Activated CD4-positive, alpha-beta T cell treated with anti-CD3 and anti-CD28 coated beads for 36 hours (primary cell): Measurements from ENCODE around the gene ALDH1L2. TPM values are rescaled to one million over a fixed set of nuclear protein-coding genes. Genes with fewer than 3 reads are reported as not detected.
A peak's percentile ranks its signal among the peaks of the same experiment; 100 is the strongest.
"Not testable (repeated sequence)": the region's sequence is repeated elsewhere in the genome, so short reads cannot be mapped to it uniquely, and the experiment has no call there.

Experiments used
- ATAC-seq: fragments of 200-7000 bp; cut with Tn5 transposase; one replicate; pipeline ENCODE4 v1.10.0; 2021; ENCODE audit warnings: mild to moderate bottlenecking, moderate library complexity
- CTCF ChIA-PET: fragments of 350-600 bp; sonication (Branson Sonifier 250); formaldehyde crosslinking; loops from one replicate; lab custom pipeline; 2021; ENCODE audit warnings: antibody characterized with exemption; lab: Charles Lee
- POLR2A ChIA-PET: fragments of 350-600 bp; sonication (Branson Sonifier 250); formaldehyde crosslinking; loops from one replicate; lab custom pipeline; 2021; ENCODE audit warnings: antibody characterized with exemption, inconsistent platforms; lab: Charles Lee
- DNase-seq: peaks from one replicate; pipeline ENCODE4 v3.0.0-alpha.2; 2020
- H3K27ac Mint-ChIP-seq: one replicate; pipeline ENCODE4 v1.8.0; 2021; ENCODE audit warnings: mixed read lengths
- H3K27me3 Mint-ChIP-seq: one replicate; pipeline ENCODE4 v1.8.0; 2021; ENCODE audit warnings: mixed read lengths
- H3K36me3 Mint-ChIP-seq: one replicate; pipeline ENCODE4 v1.8.0; 2021; ENCODE audit warnings: low read depth, mixed read lengths
- H3K4me1 Mint-ChIP-seq: one replicate; pipeline ENCODE4 v1.8.0; 2021; ENCODE audit warnings: mixed read lengths
- H3K4me3 Mint-ChIP-seq: one replicate; pipeline ENCODE4 v1.8.0; 2021; ENCODE audit warnings: mild to moderate bottlenecking, moderate library complexity, mixed read lengths
- H3K9me3 Mint-ChIP-seq: one replicate; pipeline ENCODE4 v1.8.0; 2021; ENCODE audit warnings: low read depth, mixed read lengths
- intact Hi-C, 2 experiments: fragments of 100-400 bp; cut with DNase I in 1 of 2; cut with micrococcal nuclease in 1 of 2; formaldehyde crosslinking; loops; one replicate each; pipeline versions ENCODE4 v1.14.2 to v1.15.1; 2022 to 2024; cut with DNase I, micrococcal nuclease
- total RNA-seq, 2 experiments: library from RNA; stranded (reverse); gene quantifications; one replicate each; pipeline ENCODE4 v1.2.3, GENCODE V29; 2021

ALDH1L2 gene
- total RNA-seq, 2 experiments from 2014 or later, result 7.1 to 7.6 TPM

DNA sequence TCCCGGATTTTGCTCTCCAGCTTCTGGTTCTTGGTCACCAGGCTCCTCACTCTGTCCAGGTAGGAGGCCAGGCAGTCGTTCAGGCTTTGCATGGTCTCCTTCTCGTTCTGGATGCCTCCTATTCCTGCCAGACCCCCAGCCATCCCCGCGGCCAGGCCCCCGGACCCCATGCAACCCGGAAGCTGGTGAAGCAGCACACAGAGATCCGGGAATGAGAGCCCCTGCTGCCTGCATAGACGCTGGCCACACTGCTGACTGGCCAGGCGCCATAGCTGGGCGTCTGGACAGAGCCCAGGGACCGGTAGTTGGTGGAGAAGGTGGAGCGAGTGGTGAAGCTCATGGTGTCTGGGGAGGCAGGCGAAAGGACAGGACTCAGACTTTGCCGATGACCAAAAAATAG, 106.6 kb downstream of the ALDH1L2 start:
- H3K27ac Mint-ChIP-seq, H3K4me3 Mint-ChIP-seq, H3K9me3 Mint-ChIP-seq, H3K36me3 Mint-ChIP-seq, ATAC-seq, H3K4me1 Mint-ChIP-seq, intact Hi-C loops, H3K27me3 Mint-ChIP-seq, DNase-seq: not testable (repeated sequence)
- ChIA-PET POLR2A (interaction anchor here (0.6 kb wide), 1 partner anchor 30 kb away, joined by 5 read pairs; no protein-coding TSS in a partner anchor), CTCF (interaction anchor here (0.6 to 1.4 kb wide), 6 partner anchors 14 to 794 kb away, joined by 3 to 6 read pairs (median 3); no protein-coding TSS in a partner anchor)

DNA sequence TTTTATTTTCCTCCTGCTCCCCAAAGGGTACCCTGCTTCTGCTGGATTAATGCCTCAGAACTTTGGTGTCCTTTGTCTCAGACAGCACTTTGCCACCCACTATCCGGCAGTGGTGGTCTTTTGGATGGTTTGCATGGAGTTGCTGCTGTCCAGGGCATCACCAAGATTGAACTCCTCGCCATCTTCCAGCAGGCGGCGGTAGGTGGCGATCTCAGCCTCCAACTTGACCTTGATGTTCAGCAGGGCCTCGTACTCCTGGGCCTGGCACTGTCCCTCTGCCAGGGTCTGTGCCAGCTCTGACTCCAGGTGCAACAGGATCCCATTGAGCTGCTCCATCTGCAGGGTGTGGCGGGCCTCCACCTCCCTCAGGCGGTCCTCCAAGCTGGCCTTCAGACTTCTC, 107.6 kb downstream of the ALDH1L2 start:
- intact Hi-C loops, result no loop called here
- Mint-ChIP-seq H3K27ac (no peak overlapping the region), H3K9me3 (no peaks in the 10 kb centered on the region), H3K36me3 (no peaks in the 10 kb centered on the region), H3K27me3 (no peaks in the 10 kb centered on the region), H3K4me3 (no peak overlapping the region), H3K4me1 (no peaks in the 10 kb centered on the region)
- DNase-seq (peak; percentile 34), ATAC-seq (no peak)
- ChIA-PET CTCF (interaction anchor here (0.6 to 1.1 kb wide), 3 partner anchors 39 to 355 kb away, joined by 3 to 4 read pairs (median 3); no protein-coding TSS in a partner anchor), POLR2A (no interaction called here)

GRCh38 chr12:104975587-104976343, 108.5 kb downstream of the ALDH1L2 start:
- Mint-ChIP-seq H3K27ac (no peak overlapping the region), H3K27me3 (no peaks in the 10 kb centered on the region), H3K4me3 (no peak overlapping the region), H3K36me3 (no peaks in the 10 kb centered on the region), H3K4me1 (no peaks in the 10 kb centered on the region), H3K9me3 (no peaks in the 10 kb centered on the region)
- ChIA-PET POLR2A (interaction anchor here (0.7 kb wide), 1 partner anchor 942 kb away, joined by 3 read pairs; no protein-coding TSS in a partner anchor), CTCF (interaction anchor here (0.6 kb wide), 2 partner anchors 596 to 1256 kb away, joined by 3 to 4 read pairs; no protein-coding TSS in a partner anchor)
- no peak for DNase-seq
- intact Hi-C loops, result no loop called here
- no peak for ATAC-seq

GRCh38 chr12:104974626-104975290, 109.5 kb downstream of the ALDH1L2 start:
- intact Hi-C loops, result no loop called here
- H3K9me3 Mint-ChIP-seq, result no peaks in the 10 kb centered on the region
- CTCF ChIA-PET, result no interaction called here
- no peak overlapping the region for H3K4me3 Mint-ChIP-seq
- H3K4me1 Mint-ChIP-seq, result no peaks in the 10 kb centered on the region
- ATAC-seq, result no peak
- POLR2A ChIA-PET, result interaction anchor here (0.6 kb wide), 1 partner anchor 16 kb away, joined by 4 read pairs; no protein-coding TSS in a partner anchor
- H3K27ac Mint-ChIP-seq, result no peak overlapping the region
- H3K36me3 Mint-ChIP-seq, result no peaks in the 10 kb centered on the region
- H3K27me3 Mint-ChIP-seq, result no peaks in the 10 kb centered on the region
- no peak for DNase-seq

GRCh38 chr12:104973250-104973649, 111.0 kb downstream of the ALDH1L2 start:
- ATAC-seq (no peak), DNase-seq (no peak)
- Mint-ChIP-seq H3K27me3 (no peaks in the 10 kb centered on the region), H3K4me1 (no peaks in the 10 kb centered on the region), H3K4me3 (no peak overlapping the region), H3K27ac (no peak overlapping the region), H3K36me3 (no peaks in the 10 kb centered on the region), H3K9me3 (no peaks in the 10 kb centered on the region)
- intact Hi-C loops, result no loop called here
- ChIA-PET POLR2A (no interaction called here), CTCF (interaction anchor here (0.6 kb wide), 1 partner anchor 43 kb away, joined by 3 read pairs; no protein-coding TSS in a partner anchor)

- ChIA-PET CTCF (interaction anchor here (0.7 to 0.9 kb wide), 2 partner anchors 12 to 855 kb away, joined by 3 to 4 read pairs; no protein-coding TSS in a partner anchor), POLR2A (no interaction called here)
- Mint-ChIP-seq H3K9me3 (no peaks in the 10 kb centered on the region), H3K27ac (no peak overlapping the region), H3K4me1 (no peaks in the 10 kb centered on the region), H3K36me3 (no peaks in the 10 kb centered on the region), H3K27me3 (no peaks in the 10 kb centered on the region), H3K4me3 (no peak overlapping the region)
- intact Hi-C loops, result no loop called here
- no peak for DNase-seq
- no peak for ATAC-seq
Observed at GRCh38 chr12:104971306-104971705, 113.0 kb downstream of the ALDH1L2 start.

Other genes starting within 250 kb of the ALDH1L2 start
- 10 to 100 TPM in 1 of 2 experiments, 1 to 10 TPM in 1; 7.9 to 11.1 TPM for gene SLC41A2, start 126.2 kb downstream of the ALDH1L2 start, total RNA-seq
- 10 to 100 TPM; 31.1 to 35.2 TPM for gene NOPCHAP1, start 98.1 kb downstream of the ALDH1L2 start, total RNA-seq
- gene WASHC4, start 23.3 kb upstream of the ALDH1L2 start, total RNA-seq, result 10 to 100 TPM; 29.6 to 35.9 TPM
- gene APPL2, start 151.7 kb upstream of the ALDH1L2 start, total RNA-seq, result 10 to 100 TPM; 13.9 to 17.2 TPM
- 10 to 100 TPM; 53.8 to 59.9 TPM for gene C12orf75, start 246.2 kb upstream of the ALDH1L2 start, total RNA-seq